HG02870 (cell line): ENCODE results near the gene COX6B2.

Experiments
- ATAC-seq: cut with Tn5 transposase; IDR thresholded peaks from one replicate; pipeline ENCODE4 v1.9.1; 2021; ENCODE audit warnings: mild to moderate bottlenecking, moderate library complexity; ENCODE audit not compliant: unreplicated experiment

Gene COX6B2

GRCh38 chr19:55362990-55363716 is 8.6 kb upstream of the COX6B2 start, which contains the start of gene GARIN5B:
GARIN5B (minus strand) TSS chr19:55363260; CDS start chr19:55363066, 194 bp downstream.
- ATAC-seq: no peak

DNA sequence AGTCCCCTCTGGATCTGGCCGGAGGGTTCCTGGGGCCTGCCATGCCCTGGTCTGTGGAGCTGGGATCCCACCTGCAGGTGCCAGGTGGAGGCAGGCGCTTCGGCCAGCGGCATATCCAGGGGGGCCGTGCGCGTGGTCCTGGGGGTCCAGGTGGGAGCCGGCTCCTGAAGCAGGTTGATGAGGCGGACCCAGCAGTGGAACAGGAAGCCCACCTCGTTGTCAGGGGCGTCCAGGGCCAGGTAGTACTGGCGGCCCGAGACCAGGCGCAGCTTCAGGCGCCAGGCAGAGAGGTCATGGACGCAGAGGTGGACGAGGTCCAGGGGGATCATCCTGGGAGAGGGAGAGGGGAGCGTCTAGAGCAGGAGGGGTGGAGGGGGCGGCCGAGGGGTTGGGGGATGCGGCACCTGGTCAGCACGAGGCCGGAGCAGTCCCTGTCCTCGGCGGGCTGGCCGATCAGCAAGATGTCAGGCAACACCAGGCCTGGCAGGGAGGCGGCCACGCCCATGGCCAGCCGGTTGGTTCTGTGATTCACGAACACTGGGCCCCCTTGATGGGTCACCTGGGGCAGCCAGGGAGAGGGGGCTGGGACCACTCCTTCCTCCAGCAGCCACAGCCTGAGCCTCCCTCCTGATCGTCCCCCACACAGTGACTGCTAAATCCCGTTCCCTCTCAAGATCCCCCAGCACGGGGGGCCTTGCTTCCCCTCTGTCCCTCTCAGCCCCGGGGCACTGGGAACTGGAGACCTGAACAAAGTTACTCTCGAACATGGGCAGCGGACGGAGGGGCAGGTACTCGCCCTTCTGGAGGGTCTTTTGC is 7.9 kb upstream of the COX6B2 start:
- no peak for ATAC-seq

DNA sequence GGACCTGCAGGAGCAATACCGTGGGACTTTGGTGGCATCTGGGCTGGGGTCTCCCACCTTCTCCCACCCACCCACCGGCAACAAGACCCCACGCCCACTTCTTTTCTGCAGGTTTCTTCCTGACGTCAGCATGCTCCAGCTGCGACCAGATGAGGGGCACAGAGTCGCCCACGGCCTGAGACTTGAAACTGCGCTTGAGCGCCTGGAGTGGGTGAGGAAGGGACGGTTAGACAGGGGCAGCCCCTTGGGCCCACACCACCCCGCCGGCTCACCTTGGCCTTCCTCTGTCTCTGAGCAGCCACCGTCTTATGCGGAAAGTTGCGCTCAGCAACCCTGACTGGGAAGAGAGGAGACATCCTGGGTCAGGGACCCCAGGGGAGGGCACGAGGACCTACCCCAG is 6.4 kb upstream of the COX6B2 start:
- no peak for ATAC-seq

GRCh38 chr19:55358943-55359908 is 4.7 kb upstream of the COX6B2 start:
- ATAC-seq: no peak

GRCh38 chr19:55358493-55358892 is 4.0 kb upstream of the COX6B2 start:
- ATAC-seq: no peak

DNA sequence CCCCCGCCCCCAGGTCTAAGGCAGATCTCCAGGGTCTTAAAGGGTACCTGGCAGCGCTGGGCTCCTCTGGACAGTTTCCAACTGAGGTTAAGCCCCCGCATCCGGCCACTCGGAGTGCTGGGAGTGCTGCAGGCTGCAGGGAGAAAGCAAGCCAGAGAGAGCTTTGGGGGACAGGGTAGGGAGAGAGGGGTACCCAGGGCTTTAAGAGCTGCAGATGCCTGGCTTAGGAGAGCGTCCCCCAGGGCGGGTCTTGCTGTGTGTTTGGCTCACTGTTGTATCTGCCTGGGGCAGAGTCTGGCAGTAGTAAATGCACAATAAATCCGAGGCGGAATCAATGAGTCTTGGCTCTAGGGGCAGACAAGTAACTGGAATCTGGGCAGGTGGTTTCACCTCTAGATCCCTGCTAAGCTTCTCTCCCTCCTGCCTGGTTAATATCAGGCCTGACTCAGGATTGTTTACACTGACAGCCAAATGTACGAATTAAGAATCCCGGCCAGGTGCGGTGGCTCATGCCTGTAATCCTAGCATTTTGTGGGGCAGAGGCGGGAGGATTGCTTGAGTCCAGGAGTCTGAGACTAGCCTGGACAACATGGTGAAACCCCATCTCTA is 798 bp upstream of the COX6B2 start:
- ATAC-seq: no peak

DNA sequence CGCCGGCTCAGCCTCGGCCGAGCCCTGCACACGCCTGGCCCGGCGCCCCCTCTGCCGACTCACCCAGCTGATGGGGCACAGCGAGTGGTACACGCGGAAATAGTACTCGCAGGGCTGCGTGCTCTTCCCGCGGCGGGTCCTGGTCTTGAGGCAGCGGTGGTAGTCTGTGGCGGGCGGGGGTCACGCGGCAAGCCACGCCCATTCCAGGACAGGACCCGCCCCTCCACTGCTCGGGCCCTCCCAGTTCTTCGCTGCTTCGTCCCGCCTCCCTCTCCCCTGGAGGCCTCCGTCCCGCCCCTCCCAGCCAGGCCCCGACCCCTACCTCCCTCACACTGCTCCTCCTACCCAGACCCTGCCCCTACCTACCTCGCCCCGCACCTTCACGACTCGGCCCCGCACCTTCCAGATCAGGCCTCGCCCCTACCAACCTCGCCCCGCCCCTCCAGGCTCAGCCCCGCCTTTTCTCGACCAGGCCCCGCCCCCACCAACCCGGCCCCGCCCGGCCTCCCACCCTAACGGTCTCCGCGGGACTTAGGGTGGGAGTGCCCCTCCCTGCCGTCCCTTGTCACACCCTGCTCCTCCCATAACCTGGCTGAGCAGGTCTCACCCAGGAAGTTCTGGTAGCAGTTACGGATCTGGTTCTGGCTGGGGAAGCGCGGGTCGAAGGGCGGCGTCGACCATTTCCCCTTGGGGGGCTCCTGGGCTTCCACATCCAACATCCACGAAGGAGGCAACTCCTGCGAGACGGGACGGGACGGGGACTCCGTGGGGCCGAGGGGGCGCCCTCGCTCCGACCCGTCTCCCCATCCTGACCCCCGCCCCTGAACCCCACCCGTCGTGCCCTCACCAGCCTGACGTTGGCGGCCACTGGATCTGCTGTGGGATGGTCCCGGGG is 469 bp downstream of the COX6B2 start:
- ATAC-seq: no peak

- ATAC-seq: no peak
These were observed 1.1 kb downstream of the COX6B2 start for GRCh38 chr19:55353356-55353802.

GRCh38 chr19:55352549-55353145 is 1.9 kb downstream of the COX6B2 start:
- no peak for ATAC-seq

DNA sequence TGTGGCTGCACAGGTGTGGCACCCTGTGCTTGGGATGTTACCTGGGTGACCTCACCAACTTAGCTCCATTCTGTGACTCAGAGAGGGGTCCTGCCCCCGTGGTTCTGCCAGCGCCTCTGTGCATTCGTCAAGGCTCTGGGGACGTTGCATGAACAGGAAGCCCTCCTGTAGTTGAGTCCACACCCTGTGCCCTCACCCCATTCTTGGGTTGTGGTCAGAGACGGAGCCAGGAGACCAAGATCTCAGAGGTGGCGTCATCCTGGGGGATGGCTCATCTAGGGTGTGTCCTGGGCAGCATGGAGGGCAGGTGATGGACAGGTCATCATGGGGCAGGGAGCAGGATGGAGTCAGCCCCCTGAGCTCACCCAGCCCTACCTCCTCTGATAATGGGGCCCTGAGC is 2.5 kb downstream of the COX6B2 start:
- no peak for ATAC-seq

GRCh38 chr19:55350620-55351315 is 3.8 kb downstream of the COX6B2 start:
- ATAC-seq: no peak

GRCh38 chr19:55348317-55349034 is 6.0 kb downstream of the COX6B2 start:
- ATAC-seq: no peak

DNA sequence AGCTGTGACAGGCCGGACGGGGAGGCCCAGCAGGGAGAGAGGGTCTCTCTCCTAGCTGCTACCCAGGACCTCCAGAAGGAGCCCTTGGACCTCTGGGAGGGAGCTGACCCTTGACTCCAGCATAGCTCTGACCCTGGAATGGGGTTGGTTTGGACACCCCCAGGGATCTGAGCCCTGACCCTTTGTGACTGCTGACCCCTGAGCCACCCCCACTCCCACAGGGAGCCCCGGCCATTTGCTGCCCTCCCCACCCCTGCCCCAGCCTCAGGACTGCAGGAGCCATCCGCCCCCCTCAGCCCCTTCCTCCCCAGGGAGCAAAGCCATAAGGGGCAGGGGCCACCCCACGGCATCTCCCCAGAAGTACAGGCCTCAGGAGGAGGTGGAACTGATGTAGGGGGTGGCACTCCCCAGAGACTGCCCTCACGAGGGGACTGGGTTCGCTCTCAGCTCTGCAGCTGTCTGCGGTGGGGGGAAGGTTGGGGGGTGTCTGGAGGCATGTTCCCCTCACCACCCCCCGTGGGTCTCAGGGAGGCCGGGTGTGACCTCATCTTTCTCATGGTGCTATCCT is 7.0 kb downstream of the COX6B2 start:
- ATAC-seq: no peak

GRCh38 chr19:55346725-55347441 is 7.6 kb downstream of the COX6B2 start:
- ATAC-seq: no peak

- no peak for ATAC-seq
These were observed 8.4 kb downstream of the COX6B2 start for GRCh38 chr19:55345818-55346724.
